ENCODE results near the gene NTM.

The NTM gene

DNA sequence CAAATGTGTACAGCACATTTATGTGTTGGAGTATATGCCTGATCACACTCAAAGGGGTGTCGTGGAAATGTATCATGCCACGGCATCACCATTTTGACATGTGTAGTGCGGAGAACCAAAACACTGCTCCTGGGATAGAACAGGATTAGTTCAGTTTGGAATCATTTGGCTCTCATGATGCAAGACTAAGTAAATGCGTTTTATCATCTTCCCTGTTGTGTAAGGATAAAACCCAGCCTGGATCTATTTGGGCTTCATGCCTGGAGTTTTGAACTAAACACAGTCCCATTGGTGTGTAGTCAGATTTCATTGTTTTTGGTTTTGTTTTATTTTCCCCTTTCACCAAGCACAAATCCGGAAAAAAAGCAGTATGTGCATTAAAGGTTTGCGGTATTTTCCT, 574.3 kb downstream of the NTM start:
- TF ChIP-seq FOXM1 (IDR thresholded peaks at IDR 0.05; ENCODE audit: borderline replicate concordance) (no peak), ELF4 (IDR thresholded peaks at IDR 0.05) (no peak), FOXK2 (IDR thresholded peaks at IDR 0.05) (no peak), LEF1 (IDR thresholded peaks at IDR 0.05; ENCODE audit: borderline replicate concordance) (no peak), FOXA1 (IDR thresholded peaks at IDR 0.05) (no peak), ZNF384 (IDR thresholded peaks at IDR 0.05) (no peak), HDGF (IDR thresholded peaks at IDR 0.05; ENCODE audit: borderline replicate concordance) (no peak), SUZ12 (IDR thresholded peaks at IDR 0.05) (no peak), NFRKB (IDR thresholded peaks at IDR 0.05) (no peak), CTBP1 (IDR thresholded peaks at IDR 0.05; ENCODE audit: borderline replicate concordance) (no peak), BHLHE40 (IDR thresholded peaks at IDR 0.05; ENCODE audit: borderline replicate concordance) (no peak), ARNT (IDR thresholded peaks at IDR 0.05) (no peak), L3MBTL2 (conservative IDR thresholded peaks at IDR 0.05) (no peak), TARDBP (IDR thresholded peaks at IDR 0.05) (no peak)
- TF ChIP-seq, protein P1, sequence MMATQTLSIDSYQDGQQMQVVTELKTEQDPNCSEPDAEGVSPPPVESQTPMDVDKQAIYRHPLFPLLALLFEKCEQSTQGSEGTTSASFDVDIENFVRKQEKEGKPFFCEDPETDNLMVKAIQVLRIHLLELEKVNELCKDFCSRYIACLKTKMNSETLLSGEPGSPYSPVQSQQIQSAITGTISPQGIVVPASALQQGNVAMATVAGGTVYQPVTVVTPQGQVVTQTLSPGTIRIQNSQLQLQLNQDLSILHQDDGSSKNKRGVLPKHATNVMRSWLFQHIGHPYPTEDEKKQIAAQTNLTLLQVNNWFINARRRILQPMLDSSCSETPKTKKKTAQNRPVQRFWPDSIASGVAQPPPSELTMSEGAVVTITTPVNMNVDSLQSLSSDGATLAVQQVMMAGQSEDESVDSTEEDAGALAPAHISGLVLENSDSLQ (IDR thresholded peaks at IDR 0.05): no peak
- ChIA-PET CTCF (no interaction called here), POLR2A (no interaction called here)
- no peak for DNase-seq (ENCODE audit: extremely low spot score)

DNA sequence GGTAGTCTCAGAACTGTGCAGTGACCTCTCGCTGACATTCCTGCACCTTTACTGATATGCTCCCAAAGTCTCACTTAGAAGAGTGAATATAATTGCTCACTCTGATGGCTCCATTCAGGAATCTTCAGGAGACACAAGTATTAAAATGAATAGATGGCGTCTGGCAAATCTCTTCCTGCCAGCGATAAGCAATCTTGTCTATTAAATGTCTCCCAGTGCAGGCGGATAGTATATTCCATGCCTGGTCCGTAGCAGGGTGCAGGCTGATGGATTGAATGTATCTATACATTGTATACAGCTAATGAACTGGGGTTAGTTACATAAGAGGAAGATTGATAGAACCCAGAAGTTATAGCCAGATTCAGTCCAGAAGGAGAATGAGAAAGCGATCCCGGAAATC, 575.3 kb downstream of the NTM start:
- POLR2A ChIA-PET: no interaction called here
- CTCF ChIA-PET: no interaction called here
- TF ChIP-seq L3MBTL2 (conservative IDR thresholded peaks at IDR 0.05): no peak
- no peak for TF ChIP-seq TARDBP (IDR thresholded peaks at IDR 0.05)
- no peak for TF ChIP-seq LEF1 (IDR thresholded peaks at IDR 0.05; ENCODE audit: borderline replicate concordance)
- no peak for TF ChIP-seq CTBP1 (IDR thresholded peaks at IDR 0.05; ENCODE audit: borderline replicate concordance)
- no peak for TF ChIP-seq NFRKB (IDR thresholded peaks at IDR 0.05)
- TF ChIP-seq FOXK2 (IDR thresholded peaks at IDR 0.05): no peak
- TF ChIP-seq FOXA1 (IDR thresholded peaks at IDR 0.05): no peak
- DNase-seq (ENCODE audit: extremely low spot score): no peak

DNA sequence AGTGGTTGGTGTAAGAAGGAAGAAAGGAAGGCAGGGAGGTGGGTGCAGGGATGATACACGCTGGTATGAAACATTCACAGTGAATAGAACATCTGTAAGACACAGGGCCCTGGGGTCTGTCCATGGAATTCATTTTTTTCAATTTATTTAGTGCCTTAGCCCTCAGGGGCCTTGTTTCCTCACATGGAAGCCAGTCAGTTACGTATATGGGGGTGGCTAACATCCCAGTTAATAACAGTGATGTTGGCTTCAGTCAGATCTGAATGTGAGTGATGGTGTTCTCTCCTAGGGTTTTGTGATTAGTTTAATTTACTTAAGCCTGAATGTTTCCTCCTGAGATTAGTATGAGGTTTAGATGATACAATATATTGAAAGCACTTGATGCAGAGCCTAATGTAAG, 577.1 kb downstream of the NTM start:
- DNase-seq (ENCODE audit: extremely low spot score): no peak
- ChIA-PET POLR2A (no interaction called here), CTCF (no interaction called here)
- TF ChIP-seq ARNT (IDR thresholded peaks at IDR 0.05): no peak
- TF ChIP-seq FOXA1 (IDR thresholded peaks at IDR 0.05): no peak
- TF ChIP-seq FOXM1 (IDR thresholded peaks at IDR 0.05; ENCODE audit: borderline replicate concordance): no peak
- TF ChIP-seq SUZ12 (IDR thresholded peaks at IDR 0.05): no peak
- TF ChIP-seq TARDBP (IDR thresholded peaks at IDR 0.05): no peak
- TF ChIP-seq CTBP1 (IDR thresholded peaks at IDR 0.05; ENCODE audit: borderline replicate concordance): no peak
- TF ChIP-seq, protein P1 (IDR thresholded peaks at IDR 0.05): no peak
- no peak for TF ChIP-seq FOXK2 (IDR thresholded peaks at IDR 0.05)
- TF ChIP-seq HDGF (IDR thresholded peaks at IDR 0.05; ENCODE audit: borderline replicate concordance): no peak
- TF ChIP-seq ZNF384 (IDR thresholded peaks at IDR 0.05): no peak
- TF ChIP-seq NFRKB (IDR thresholded peaks at IDR 0.05): no peak
- TF ChIP-seq SP1 (IDR thresholded peaks at IDR 0.05): no peak

DNA sequence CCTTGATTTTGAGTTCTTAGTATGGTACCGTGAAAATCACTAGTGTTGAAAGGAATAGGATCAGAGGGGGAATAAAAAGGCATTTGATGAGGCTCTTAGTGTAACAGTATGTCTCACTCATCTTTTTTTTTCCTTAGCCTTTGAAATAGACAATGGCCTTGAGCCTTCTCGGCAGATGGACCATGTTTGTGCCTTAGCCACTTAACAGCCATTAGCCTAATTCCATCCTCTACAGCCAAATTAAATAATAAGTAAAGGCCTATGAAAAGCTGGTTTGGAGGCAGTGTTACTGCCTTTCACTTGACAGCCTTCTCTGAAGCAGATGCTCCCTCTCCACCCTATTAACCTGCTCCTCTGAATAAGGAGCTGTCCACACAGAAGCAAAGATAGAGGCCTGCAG, 580.7 kb downstream of the NTM start:
- CTCF ChIA-PET: no interaction called here

DNA sequence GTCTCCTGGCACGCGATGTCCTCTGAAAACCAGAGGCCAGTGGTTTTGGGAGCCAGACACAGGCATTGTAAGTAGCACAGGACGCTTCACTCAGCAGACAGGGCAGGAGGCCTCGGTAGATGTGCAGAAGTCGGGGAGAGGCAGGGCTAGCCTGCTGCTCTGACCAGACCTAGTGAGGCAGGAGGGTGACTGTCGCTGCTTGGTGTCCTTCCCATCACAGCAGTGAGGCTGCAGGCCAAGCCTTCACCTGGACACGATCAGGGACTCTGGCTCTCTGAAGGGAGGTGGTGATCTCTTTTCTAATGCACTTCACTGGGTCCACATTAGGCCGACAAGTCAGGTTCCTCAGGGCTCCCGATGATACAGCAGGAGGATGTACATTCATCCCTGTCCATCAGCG, 583.7 kb downstream of the NTM start:
- TF ChIP-seq SUZ12 (IDR thresholded peaks at IDR 0.05) (no peak), FOXK2 (IDR thresholded peaks at IDR 0.05) (no peak), LEF1 (IDR thresholded peaks at IDR 0.05; ENCODE audit: borderline replicate concordance) (no peak), ELF4 (IDR thresholded peaks at IDR 0.05) (no peak), CTBP1 (IDR thresholded peaks at IDR 0.05; ENCODE audit: borderline replicate concordance) (no peak), TARDBP (IDR thresholded peaks at IDR 0.05) (no peak)
- CTCF ChIA-PET: no interaction called here
- POLR2A ChIA-PET: no interaction called here
- no peak for DNase-seq (ENCODE audit: extremely low spot score)

More for the DNA sequence above, 580.7 kb downstream of the NTM start:
- DNase-seq (ENCODE audit: extremely low spot score): no peak
- POLR2A ChIA-PET: no interaction called here
- TF ChIP-seq, protein P1 (IDR thresholded peaks at IDR 0.05): no peak
- TF ChIP-seq SUZ12 (IDR thresholded peaks at IDR 0.05): no peak
- TF ChIP-seq BHLHE40 (IDR thresholded peaks at IDR 0.05; ENCODE audit: borderline replicate concordance): no peak
- no peak for TF ChIP-seq FOXM1 (IDR thresholded peaks at IDR 0.05; ENCODE audit: borderline replicate concordance)
- no peak for TF ChIP-seq CTBP1 (IDR thresholded peaks at IDR 0.05; ENCODE audit: borderline replicate concordance)
- TF ChIP-seq SP1 (IDR thresholded peaks at IDR 0.05): no peak
- TF ChIP-seq HDGF (IDR thresholded peaks at IDR 0.05; ENCODE audit: borderline replicate concordance): no peak
- TF ChIP-seq ZNF384 (IDR thresholded peaks at IDR 0.05): no peak
- TF ChIP-seq NFRKB (IDR thresholded peaks at IDR 0.05): no peak
- no peak for TF ChIP-seq FOXK2 (IDR thresholded peaks at IDR 0.05)
- TF ChIP-seq LEF1 (IDR thresholded peaks at IDR 0.05; ENCODE audit: borderline replicate concordance): no peak
- TF ChIP-seq TARDBP (IDR thresholded peaks at IDR 0.05): no peak
- no peak for TF ChIP-seq ELF4 (IDR thresholded peaks at IDR 0.05)
- TF ChIP-seq ARNT (IDR thresholded peaks at IDR 0.05): no peak
- TF ChIP-seq FOXA1 (IDR thresholded peaks at IDR 0.05): no peak
- TF ChIP-seq L3MBTL2 (conservative IDR thresholded peaks at IDR 0.05): no peak

DNA sequence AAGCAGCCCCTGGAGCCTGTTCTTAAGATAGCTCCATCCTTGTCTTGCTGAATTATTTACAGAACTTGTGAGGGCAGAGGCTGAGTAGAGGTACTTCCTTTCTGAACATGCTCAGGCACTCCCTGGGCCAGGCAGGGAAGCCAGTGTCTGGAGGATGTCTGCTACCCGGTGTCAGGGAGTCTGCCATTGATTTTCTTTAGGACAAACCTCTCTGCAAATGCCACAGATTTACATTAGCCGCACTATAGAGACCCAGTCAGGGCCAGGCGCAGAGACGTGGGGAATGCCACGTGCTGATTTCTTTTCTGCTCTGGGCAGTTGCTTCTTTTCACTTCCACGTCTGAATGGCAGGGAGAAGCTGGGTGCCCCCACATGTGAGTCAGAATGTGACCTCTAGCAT, 585.5 kb downstream of the NTM start:
- TF ChIP-seq FOXM1 (IDR thresholded peaks at IDR 0.05; ENCODE audit: borderline replicate concordance) (no peak), NFRKB (IDR thresholded peaks at IDR 0.05) (no peak), BHLHE40 (IDR thresholded peaks at IDR 0.05; ENCODE audit: borderline replicate concordance) (no peak), SUZ12 (IDR thresholded peaks at IDR 0.05) (no peak), ARNT (IDR thresholded peaks at IDR 0.05) (no peak), HDGF (IDR thresholded peaks at IDR 0.05; ENCODE audit: borderline replicate concordance) (no peak), TARDBP (IDR thresholded peaks at IDR 0.05) (no peak), ZNF384 (IDR thresholded peaks at IDR 0.05) (no peak)
- POLR2A ChIA-PET: no interaction called here
- DNase-seq (ENCODE audit: extremely low spot score): no peak
- CTCF ChIA-PET: no interaction called here
